Large intestine (tissue), 3 donors: ENCODE results near the gene FMO4. TPM values are rescaled to one million over a fixed set of nuclear protein-coding genes. Genes with fewer than 3 reads are reported as not detected.
"Not testable (repeated sequence)": the region's sequence is repeated elsewhere in the genome, so short reads cannot be mapped to it uniquely, and the experiment has no call there.

Experiments
- DNase-seq, 2 donors: peaks; one replicate each; pipeline versions ENCODE4 v3.0.0 to v3.0.0-alpha.2; 2013
- H3K27ac ChIP-seq: one replicate; pipeline ENCODE4 v1.5.1; 2013; ENCODE audit warnings: low read length
- H3K27me3 ChIP-seq: 2 replicates; pipeline ENCODE4 v1.6.1; 2013; ENCODE audit warnings: low read length; ENCODE audit not compliant: control insufficient read depth, insufficient read depth
- H3K36me3 ChIP-seq: 2 replicates; pipeline ENCODE4 v1.6.1; 2013; ENCODE audit warnings: low read length; ENCODE audit not compliant: control insufficient read depth, insufficient read depth
- H3K4me1 ChIP-seq: one replicate; pipeline ENCODE4 v1.6.1; 2013; ENCODE audit warnings: low read length; ENCODE audit not compliant: control insufficient read depth, insufficient read depth
- H3K4me3 ChIP-seq: one replicate; pipeline ENCODE4 v1.5.1; 2013; ENCODE audit warnings: low read length
- H3K9me3 ChIP-seq: one replicate; pipeline ENCODE4 v1.6.1; 2013; ENCODE audit warnings: mild to moderate bottlenecking, low read depth, low read length, moderate library complexity; ENCODE audit not compliant: control insufficient read depth
- WGBS: methylation state at CpG from one replicate; pipeline ENCODE4 v1.1.5; 2013; ENCODE audit warnings: low lambda C conversion rate; ENCODE audit not compliant: insufficient coverage; 5-methylcytosine and 5-hydroxymethylcytosine counted together
- polyA plus RNA-seq: library from polyadenylated mRNA; unstranded; fragments of 120-200 nt; gene quantifications from one replicate; pipeline ENCODE4 v1.2.1, GENCODE V29; 2013

Gene FMO4
- polyA plus RNA-seq, 1 donor = 27.1 TPM

- WGBS = 100% methylated on average over 2 of the region's 8 CpGs
- H3K4me3 ChIP-seq = no peak overlapping the region
- no peaks in the 10 kb centered on the region for H3K27me3 ChIP-seq
- no peaks in the 10 kb centered on the region for H3K36me3 ChIP-seq
- DNase-seq = no peak
- no peaks in the 10 kb centered on the region for H3K9me3 ChIP-seq
- no peak overlapping the region for H3K27ac ChIP-seq
- peaks cover 2% of the 10 kb centered on the region for H3K4me1 ChIP-seq
Measured at GRCh38 chr1:171311771-171312558, 2.0 kb upstream of the FMO4 start.

- peaks cover 2% of the 10 kb centered on the region for H3K4me1 ChIP-seq
- no peaks in the 10 kb centered on the region for H3K36me3 ChIP-seq
- H3K9me3 ChIP-seq = no peaks in the 10 kb centered on the region
- WGBS = no CpG with 5 or more reads among the region's 1 CpG
- H3K27ac ChIP-seq = peak overlapping the region; percentile 67
- no peak for DNase-seq
- H3K4me3 ChIP-seq = no peak overlapping the region
- H3K27me3 ChIP-seq = no peaks in the 10 kb centered on the region
Measured at GRCh38 chr1:171313319-171313834, 606 bp upstream of the FMO4 start.

- peak; percentile 44 to 67 for DNase-seq
- H3K4me1 ChIP-seq = peaks cover 15% of the 10 kb centered on the region
- WGBS = no CpG with 5 or more reads among the region's 7 CpGs
- peaks cover 6% of the 10 kb centered on the region for H3K36me3 ChIP-seq
- peak overlapping the region; percentile 67 for H3K27ac ChIP-seq
- H3K4me3 ChIP-seq = no peak overlapping the region
- no peaks in the 10 kb centered on the region for H3K9me3 ChIP-seq
- H3K27me3 ChIP-seq = no peaks in the 10 kb centered on the region
Measured at GRCh38 chr1:171329251-171329650, 15.3 kb downstream of the FMO4 start.

- no peak for DNase-seq
- Histone ChIP-seq H3K27me3 (no peaks in the 10 kb centered on the region), H3K27ac (no peak overlapping the region), H3K36me3 (peaks cover 13% of the 10 kb centered on the region), H3K4me3 (no peak overlapping the region), H3K4me1 (peaks cover 6% of the 10 kb centered on the region), H3K9me3 (no peaks in the 10 kb centered on the region)
- no CpG with 5 or more reads among the region's 1 CpG for WGBS
Measured at GRCh38 chr1:171334024-171334640, 20.1 kb downstream of the FMO4 start.

GRCh38 chr1:171335964-171336363, 22.0 kb downstream of the FMO4 start:
- WGBS = no CpG with 5 or more reads among the region's 1 CpG
- peaks cover 11% of the 10 kb centered on the region for H3K36me3 ChIP-seq
- H3K4me3 ChIP-seq = no peak overlapping the region
- H3K9me3 ChIP-seq = no peaks in the 10 kb centered on the region
- H3K27ac ChIP-seq = no peak overlapping the region
- no peaks in the 10 kb centered on the region for H3K4me1 ChIP-seq
- H3K27me3 ChIP-seq = no peaks in the 10 kb centered on the region
- DNase-seq = no peak

GRCh38 chr1:171339345-171339744, 25.4 kb downstream of the FMO4 start:
- 100% methylated on average over 1 of the region's 6 CpGs for WGBS
- H3K27ac ChIP-seq, H3K27me3 ChIP-seq, H3K4me3 ChIP-seq, DNase-seq, H3K36me3 ChIP-seq, H3K9me3 ChIP-seq, H3K4me1 ChIP-seq: not testable (repeated sequence)

- H3K27ac ChIP-seq = peak overlapping the region; percentile 85
- 43% methylated on average over 1 of the region's 5 CpGs for WGBS
Measured at GRCh38 chr1:171343727-171344472, 29.9 kb downstream of the FMO4 start.

GRCh38 chr1:171344473-171344820, 30.5 kb downstream of the FMO4 start:
- Histone ChIP-seq H3K4me3 (no peak overlapping the region), H3K27me3 (no peaks in the 10 kb centered on the region), H3K27ac (peak overlapping the region; percentile 85), H3K36me3 (no peaks in the 10 kb centered on the region), H3K4me1 (peaks cover 13% of the 10 kb centered on the region), H3K9me3 (peaks cover 2% of the 10 kb centered on the region)
- DNase-seq = peak; percentile 75 to 94
- 27% methylated on average over 2 of the region's 6 CpGs for WGBS

More at GRCh38 chr1:171343727-171344472, 29.9 kb downstream of the FMO4 start:
- DNase-seq = no peak
- no peaks in the 10 kb centered on the region for H3K27me3 ChIP-seq
- peaks cover 13% of the 10 kb centered on the region for H3K4me1 ChIP-seq
- no peak overlapping the region for H3K4me3 ChIP-seq
- no peaks in the 10 kb centered on the region for H3K36me3 ChIP-seq
- H3K9me3 ChIP-seq = peaks cover 2% of the 10 kb centered on the region

- Histone ChIP-seq H3K4me3 (no peak overlapping the region), H3K4me1 (peaks cover 13% of the 10 kb centered on the region), H3K9me3 (peaks cover 2% of the 10 kb centered on the region), H3K36me3 (no peaks in the 10 kb centered on the region), H3K27me3 (no peaks in the 10 kb centered on the region), H3K27ac (peak overlapping the region; percentile 85)
- DNase-seq = no peak
Measured at GRCh38 chr1:171345536-171345935, 31.6 kb downstream of the FMO4 start.

- Histone ChIP-seq H3K4me1 (peaks cover 13% of the 10 kb centered on the region), H3K27ac (no peak overlapping the region), H3K36me3 (no peaks in the 10 kb centered on the region), H3K9me3 (peaks cover 2% of the 10 kb centered on the region), H3K4me3 (no peak overlapping the region), H3K27me3 (no peaks in the 10 kb centered on the region)
- 100% methylated on average over 1 of the region's 1 CpG for WGBS
- DNase-seq = no peak
Measured at GRCh38 chr1:171346881-171347280, 32.9 kb downstream of the FMO4 start.
